GM23338 (cell line): ENCODE results near the gene DAPK3.

Experiments used
- CREB1 ChIP-seq: fragments of 250-450 bp; sonication (Bioruptor Pico); IDR thresholded peaks from 2 replicates; pipeline ENCODE4 v1.5.0; 2020; ENCODE audit warnings: low read depth, mild to moderate bottlenecking, moderate library complexity
- CTCF ChIP-seq, 2 experiments: fragments of 200-600 bp in 1 of 2; sonication (generic) in 1 of 2; conservative IDR thresholded peaks; 2 replicates each; pipeline versions ENCODE4 v1.5.1 to v1.6.1; 2016 to 2017; ENCODE audit warnings: antibody characterized with exemption in 2 of 2, low read depth in 2 of 2, mild to moderate bottlenecking in 2 of 2, moderate library complexity in 1 of 2
- EZH2 ChIP-seq: fragments of 200-600 bp; sonication (generic); IDR thresholded peaks from one replicate; pipeline ENCODE4 v1.8.0; 2017; ENCODE audit warnings: antibody characterized with exemption, mild to moderate bottlenecking, low read depth; ENCODE audit not compliant: unreplicated experiment
- EZH2phosphoT487 ChIP-seq: fragments of 200-600 bp; sonication (generic); IDR thresholded peaks from one replicate; pipeline ENCODE4 v1.8.1; 2018; ENCODE audit warnings: antibody characterized with exemption; ENCODE audit not compliant: unreplicated experiment
- JUNB ChIP-seq: IDR thresholded peaks from one replicate; pipeline ENCODE4 v1.6.1; 2016; ENCODE audit warnings: antibody characterized with exemption; ENCODE audit not compliant: unreplicated experiment
- NANOG ChIP-seq: IDR thresholded peaks from 2 replicates; pipeline ENCODE4 v1.6.1; 2016; ENCODE audit warnings: antibody characterized with exemption, borderline replicate concordance
- POLR2AphosphoS5 ChIP-seq: IDR thresholded peaks from 2 replicates; pipeline ENCODE4 v1.6.1; 2016; ENCODE audit warnings: antibody characterized with exemption, low read depth
- STAT1 ChIP-seq: IDR thresholded peaks from one replicate; pipeline ENCODE4 v1.6.1; 2016; ENCODE audit warnings: antibody characterized with exemption; ENCODE audit not compliant: unreplicated experiment
- ZNF114 ChIP-seq: fragments of 250-450 bp; sonication (Bioruptor Pico); IDR thresholded peaks from 2 replicates; pipeline ENCODE4 v1.5.0; 2020; ENCODE audit warnings: mild to moderate bottlenecking, moderate library complexity
- ZNF331 ChIP-seq: fragments of 250-450 bp; sonication (Bioruptor Pico); IDR thresholded peaks from 2 replicates; pipeline ENCODE4 v1.5.0; 2020; ENCODE audit warnings: low read depth, mild to moderate bottlenecking, moderate library complexity
- TF ChIP-seq, protein P1 (sequence below): IDR thresholded peaks from one replicate; pipeline ENCODE4 v1.6.1; 2018; ENCODE audit warnings: antibody characterized with exemption; ENCODE audit not compliant: unreplicated experiment
- TF ChIP-seq, protein P2 (sequence below): IDR thresholded peaks from 2 replicates; pipeline ENCODE4 v1.6.1; 2016; ENCODE audit warnings: antibody characterized with exemption

- no peak for TF ChIP-seq CTCF (conservative IDR thresholded peaks at IDR 0.05; ENCODE audit: low read depth in 2 of 2)
- TF ChIP-seq EZH2phosphoT487: no peak
- TF ChIP-seq, protein P1, sequence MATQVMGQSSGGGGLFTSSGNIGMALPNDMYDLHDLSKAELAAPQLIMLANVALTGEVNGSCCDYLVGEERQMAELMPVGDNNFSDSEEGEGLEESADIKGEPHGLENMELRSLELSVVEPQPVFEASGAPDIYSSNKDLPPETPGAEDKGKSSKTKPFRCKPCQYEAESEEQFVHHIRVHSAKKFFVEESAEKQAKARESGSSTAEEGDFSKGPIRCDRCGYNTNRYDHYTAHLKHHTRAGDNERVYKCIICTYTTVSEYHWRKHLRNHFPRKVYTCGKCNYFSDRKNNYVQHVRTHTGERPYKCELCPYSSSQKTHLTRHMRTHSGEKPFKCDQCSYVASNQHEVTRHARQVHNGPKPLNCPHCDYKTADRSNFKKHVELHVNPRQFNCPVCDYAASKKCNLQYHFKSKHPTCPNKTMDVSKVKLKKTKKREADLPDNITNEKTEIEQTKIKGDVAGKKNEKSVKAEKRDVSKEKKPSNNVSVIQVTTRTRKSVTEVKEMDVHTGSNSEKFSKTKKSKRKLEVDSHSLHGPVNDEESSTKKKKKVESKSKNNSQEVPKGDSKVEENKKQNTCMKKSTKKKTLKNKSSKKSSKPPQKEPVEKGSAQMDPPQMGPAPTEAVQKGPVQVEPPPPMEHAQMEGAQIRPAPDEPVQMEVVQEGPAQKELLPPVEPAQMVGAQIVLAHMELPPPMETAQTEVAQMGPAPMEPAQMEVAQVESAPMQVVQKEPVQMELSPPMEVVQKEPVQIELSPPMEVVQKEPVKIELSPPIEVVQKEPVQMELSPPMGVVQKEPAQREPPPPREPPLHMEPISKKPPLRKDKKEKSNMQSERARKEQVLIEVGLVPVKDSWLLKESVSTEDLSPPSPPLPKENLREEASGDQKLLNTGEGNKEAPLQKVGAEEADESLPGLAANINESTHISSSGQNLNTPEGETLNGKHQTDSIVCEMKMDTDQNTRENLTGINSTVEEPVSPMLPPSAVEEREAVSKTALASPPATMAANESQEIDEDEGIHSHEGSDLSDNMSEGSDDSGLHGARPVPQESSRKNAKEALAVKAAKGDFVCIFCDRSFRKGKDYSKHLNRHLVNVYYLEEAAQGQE: no peak
- TF ChIP-seq JUNB: no peak
- TF ChIP-seq EZH2: no peak
- no peak for TF ChIP-seq STAT1
- no peak for TF ChIP-seq CREB1 (CRISPR knock-in tag)
- no peak for TF ChIP-seq POLR2AphosphoS5
- TF ChIP-seq, protein P2, sequence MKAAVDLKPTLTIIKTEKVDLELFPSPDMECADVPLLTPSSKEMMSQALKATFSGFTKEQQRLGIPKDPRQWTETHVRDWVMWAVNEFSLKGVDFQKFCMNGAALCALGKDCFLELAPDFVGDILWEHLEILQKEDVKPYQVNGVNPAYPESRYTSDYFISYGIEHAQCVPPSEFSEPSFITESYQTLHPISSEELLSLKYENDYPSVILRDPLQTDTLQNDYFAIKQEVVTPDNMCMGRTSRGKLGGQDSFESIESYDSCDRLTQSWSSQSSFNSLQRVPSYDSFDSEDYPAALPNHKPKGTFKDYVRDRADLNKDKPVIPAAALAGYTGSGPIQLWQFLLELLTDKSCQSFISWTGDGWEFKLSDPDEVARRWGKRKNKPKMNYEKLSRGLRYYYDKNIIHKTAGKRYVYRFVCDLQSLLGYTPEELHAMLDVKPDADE: no peak
- no peak for TF ChIP-seq NANOG
- TF ChIP-seq ZNF114 (CRISPR knock-in tag): no peak
- TF ChIP-seq ZNF331 (CRISPR knock-in tag): no peak
Measured at GRCh38 chr19:3984584-3984907, 13.6 kb upstream of the DAPK3 start.
